Choroid plexus epithelial cell (primary cell): ENCODE measurements around the gene IDH3B.

Source experiments
- DNase-seq: peaks from one replicate; pipeline ENCODE4 v3.0.0-alpha.2; 2010; ENCODE audit warnings: low read depth
- H3K4me3 ChIP-seq: 2 replicates; pipeline ENCODE4 v1.5.1; 2011; ENCODE audit warnings: low read depth, mild to moderate bottlenecking, control low read depth, low read length, moderate library complexity
- CTCF ChIP-seq: conservative IDR thresholded peaks from 2 replicates; pipeline ENCODE4 v1.5.1; 2011; ENCODE audit warnings: low read depth, mild to moderate bottlenecking, control low read depth, inconsistent platforms, low read length, moderate library complexity

Gene IDH3B

GRCh38 chr20:2694008-2694471 is 30.0 kb upstream of the IDH3B start:
- H3K4me3 ChIP-seq = no peak overlapping the region
- no peak for TF ChIP-seq CTCF
- DNase-seq = no peak

- no peak for TF ChIP-seq CTCF
- DNase-seq = no peak
- no peak overlapping the region for H3K4me3 ChIP-seq
Observed at GRCh38 chr20:2693286-2694007, 29.4 kb upstream of the IDH3B start.

- no peak overlapping the region for H3K4me3 ChIP-seq
Observed at GRCh38 chr20:2692886-2693285, 28.9 kb upstream of the IDH3B start.

GRCh38 chr20:2692036-2692885 is 28.2 kb upstream of the IDH3B start, which contains the start of gene EBF4:
Gene EBF4, plus strand, starts transcription at chr20:2692780. Its CDS starts 866 bp downstream, at chr20:2693646.
- TF ChIP-seq CTCF = no peak
- DNase-seq = peak; percentile 10
- peak within 1 kb of the TSS; percentile 34 for H3K4me3 ChIP-seq

More at GRCh38 chr20:2692886-2693285, 28.9 kb upstream of the IDH3B start:
- no peak for DNase-seq
- no peak for TF ChIP-seq CTCF

- no peak for TF ChIP-seq CTCF
- no peak for DNase-seq
- no peak overlapping the region for H3K4me3 ChIP-seq
Observed at GRCh38 chr20:2691663-2692035, 27.6 kb upstream of the IDH3B start.

- TF ChIP-seq CTCF = no peak
- no peak for DNase-seq
- no peak overlapping the region for H3K4me3 ChIP-seq
Observed at GRCh38 chr20:2691127-2691526, 27.1 kb upstream of the IDH3B start.
